DMS153 treated with DMSO at 0.1 percent for 48 hours (cell line): ENCODE data around the gene DCTN5.
"Not testable (repeated sequence)": the region's sequence is repeated elsewhere in the genome, so short reads cannot be mapped to it uniquely, and the experiment has no call there.

Source experiments
- DNase-seq: peaks from one replicate; lab custom pipeline; 2025; ENCODE audit not compliant: unreplicated experiment; lab: John Stamatoyannopoulos, UW

The DCTN5 gene

GRCh38 chr16:23691483-23692189, 50.4 kb downstream of the DCTN5 start:
- no peak for DNase-seq

GRCh38 chr16:23692190-23692837, 51.0 kb downstream of the DCTN5 start:
- DNase-seq = no peak

- no peak for DNase-seq
Measured at GRCh38 chr16:23694265-23694643, 53.0 kb downstream of the DCTN5 start.

GRCh38 chr16:23694644-23695373, 53.5 kb downstream of the DCTN5 start:
- DNase-seq = no peak

- no peak for DNase-seq
Measured at GRCh38 chr16:23695756-23696155, 54.5 kb downstream of the DCTN5 start.

GRCh38 chr16:23699100-23699499, 57.8 kb downstream of the DCTN5 start:
- DNase-seq = no peak

GRCh38 chr16:23700093-23700492, 58.8 kb downstream of the DCTN5 start:
- no peak for DNase-seq

- peak; percentile 10 for DNase-seq
Measured at GRCh38 chr16:23700509-23700908, 59.2 kb downstream of the DCTN5 start.

GRCh38 chr16:23701045-23701444, 59.8 kb downstream of the DCTN5 start:
- no peak for DNase-seq

GRCh38 chr16:23702951-23703350, 61.7 kb downstream of the DCTN5 start:
- DNase-seq = no peak

- no peak for DNase-seq
Measured at GRCh38 chr16:23704772-23705516, 63.7 kb downstream of the DCTN5 start.

GRCh38 chr16:23705517-23705902, 64.2 kb downstream of the DCTN5 start:
- DNase-seq = no peak

- no peak for DNase-seq
Measured at GRCh38 chr16:23706439-23706838, 65.2 kb downstream of the DCTN5 start.

- DNase-seq = no peak
Measured at GRCh38 chr16:23709536-23709935, 68.3 kb downstream of the DCTN5 start.

- no peak for DNase-seq
Measured at GRCh38 chr16:23710008-23710407, 68.7 kb downstream of the DCTN5 start.

GRCh38 chr16:23710504-23710903, 69.2 kb downstream of the DCTN5 start:
- no peak for DNase-seq

GRCh38 chr16:23711785-23712184, 70.5 kb downstream of the DCTN5 start:
- no peak for DNase-seq

GRCh38 chr16:23712976-23713375, 71.7 kb downstream of the DCTN5 start, which contains the start of gene ERN2:
Gene ERN2 (minus strand): TSS chr16:23713222. CDS start chr16:23713187, 35 bp downstream.
- no peak for DNase-seq

- no peak for DNase-seq
Measured at GRCh38 chr16:23716484-23716883, 75.2 kb downstream of the DCTN5 start.

- not testable (repeated sequence) for DNase-seq
Measured at GRCh38 chr16:23722613-23723240, 81.5 kb downstream of the DCTN5 start.
